IPS DF 19.7 (cell line): Measurements from ENCODE around the gene CRHR2.
"Not testable (repeated sequence)": the region's sequence is repeated elsewhere in the genome, so short reads cannot be mapped to it uniquely, and the experiment has no call there.

ENCODE experiments used
- DNase-seq: peaks from one replicate; pipeline ENCODE4 v3.0.0-alpha.2; 2013; ENCODE audit warnings: low read depth, low spot score

CRHR2 gene

DNA sequence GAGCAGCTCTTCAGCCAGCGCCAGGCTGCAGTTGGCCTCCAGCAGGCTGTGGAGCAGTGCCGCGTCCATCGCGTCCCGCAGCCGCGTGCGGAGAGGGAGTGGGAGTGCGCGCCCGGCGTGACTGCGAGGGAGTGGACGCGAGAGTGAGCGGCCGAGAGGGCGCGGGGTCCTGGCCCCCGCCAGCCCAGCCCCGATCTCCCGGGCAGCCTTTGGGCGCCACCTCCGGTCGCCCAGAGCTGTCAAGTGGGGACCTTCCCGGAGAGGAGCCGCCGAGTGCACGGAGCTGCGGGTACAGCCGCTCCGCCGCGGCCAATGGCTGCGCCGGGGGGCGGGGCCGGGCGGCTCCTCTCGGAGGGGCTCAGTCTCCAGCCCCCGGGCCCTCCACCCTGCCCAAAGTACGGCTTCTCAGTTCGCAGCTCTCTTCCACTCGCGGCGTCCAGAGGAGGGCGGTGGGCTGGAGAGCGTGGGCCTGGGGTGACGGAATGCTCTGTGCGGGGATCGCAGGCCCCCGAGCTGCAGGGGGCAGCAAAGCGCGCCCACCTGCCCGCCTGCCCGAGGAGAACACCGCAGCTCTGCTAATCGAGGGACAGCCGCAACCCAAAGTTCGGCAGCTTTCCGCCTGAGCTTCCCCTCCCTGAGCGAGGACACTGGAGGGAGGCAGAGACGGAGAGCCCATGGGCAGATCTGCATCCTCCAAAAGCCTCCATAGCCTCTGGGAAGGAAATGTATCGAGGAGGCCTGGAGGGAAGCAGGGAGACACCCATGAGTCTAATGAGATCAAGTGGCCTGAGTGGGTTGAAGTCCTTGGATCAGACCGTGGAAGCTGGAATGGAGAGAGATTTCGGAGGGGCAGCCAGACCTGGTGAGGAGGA, at the start of gene CRHR2:
TSS of gene CRHR2 (minus strand) at position 245 of the 872 bp plus-strand sequence. CDS start at position 69, 176 bp downstream.
- no peak for DNase-seq

DNA sequence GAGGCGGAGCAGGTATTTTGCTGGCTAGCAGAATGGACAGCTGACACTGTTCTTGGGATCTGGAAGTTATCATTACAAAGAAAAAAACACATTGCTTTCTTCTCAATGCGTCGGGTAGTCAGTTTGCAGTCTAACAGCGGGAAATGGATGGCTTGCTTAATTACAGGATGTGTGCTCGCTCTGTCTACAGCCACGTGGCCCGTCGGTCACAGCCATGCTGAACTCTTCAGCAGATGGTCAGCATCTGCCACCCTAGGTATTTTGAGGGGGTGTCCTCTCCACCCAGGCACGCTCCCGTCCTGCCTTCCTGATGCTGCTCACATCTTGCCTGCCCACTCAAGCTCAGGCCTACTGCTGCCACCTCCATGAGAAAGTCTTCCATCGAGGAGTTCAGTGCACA, 49.3 kb upstream of the CRHR2 start:
- DNase-seq: no peak

DNA sequence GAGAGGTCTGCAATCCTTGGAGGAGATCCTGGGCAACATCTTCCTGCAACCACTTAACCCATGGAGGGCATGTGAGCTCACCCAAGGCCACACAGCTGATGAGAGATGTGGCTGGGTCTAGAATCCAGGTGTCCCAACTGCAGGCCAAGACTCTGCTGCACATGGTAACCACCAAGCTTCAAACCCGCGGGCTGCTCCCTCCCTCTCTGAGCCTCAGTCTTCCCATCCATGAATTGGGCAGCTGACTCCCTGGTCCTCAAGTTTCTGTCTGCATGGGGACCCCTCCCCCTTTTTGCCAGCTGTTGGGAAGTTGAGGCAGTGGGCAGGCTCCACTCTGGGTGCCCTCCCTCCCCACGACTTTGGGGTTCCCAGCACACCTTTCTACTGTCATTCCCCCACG, 48.7 kb upstream of the CRHR2 start:
- DNase-seq: no peak

DNA sequence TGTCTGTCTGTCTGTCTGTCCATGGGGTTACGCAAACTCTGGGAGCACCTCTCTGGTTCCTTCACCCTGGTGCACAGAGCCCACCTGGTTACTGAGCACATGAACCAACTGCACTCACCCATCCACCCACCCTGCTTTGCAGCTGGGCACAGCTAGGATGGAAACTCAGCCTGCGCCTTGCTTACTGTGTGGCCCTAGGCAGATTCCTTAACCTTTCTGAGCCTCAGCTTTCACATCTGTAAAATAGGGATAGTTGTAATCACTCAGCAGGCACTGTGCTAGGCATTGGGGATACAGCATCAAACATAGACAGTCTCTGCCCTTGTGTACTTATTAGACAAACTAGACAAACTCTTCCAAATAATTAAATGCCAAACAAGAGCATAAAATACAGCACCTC, 47.8 kb upstream of the CRHR2 start:
- DNase-seq: no peak

DNA sequence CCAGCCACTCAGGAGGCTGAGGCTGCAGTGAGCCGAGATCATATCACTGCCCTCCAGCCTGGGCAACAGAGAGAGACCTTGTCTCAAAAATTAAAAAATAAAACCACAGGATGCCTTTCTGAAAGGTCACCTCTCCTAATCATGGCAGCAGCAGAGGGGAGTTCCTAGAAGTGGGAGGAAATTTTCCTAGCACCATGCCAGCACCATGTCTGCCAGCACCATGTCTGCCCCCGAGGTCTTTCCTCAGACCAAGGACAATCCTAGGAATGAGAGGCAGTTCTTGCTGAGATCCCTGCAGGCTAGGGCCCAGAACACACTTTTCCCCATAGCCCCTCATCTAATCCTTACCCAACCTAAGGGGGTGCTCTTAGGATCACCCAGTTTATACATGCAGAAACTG, 47.4 kb upstream of the CRHR2 start:
- no peak for DNase-seq

DNA sequence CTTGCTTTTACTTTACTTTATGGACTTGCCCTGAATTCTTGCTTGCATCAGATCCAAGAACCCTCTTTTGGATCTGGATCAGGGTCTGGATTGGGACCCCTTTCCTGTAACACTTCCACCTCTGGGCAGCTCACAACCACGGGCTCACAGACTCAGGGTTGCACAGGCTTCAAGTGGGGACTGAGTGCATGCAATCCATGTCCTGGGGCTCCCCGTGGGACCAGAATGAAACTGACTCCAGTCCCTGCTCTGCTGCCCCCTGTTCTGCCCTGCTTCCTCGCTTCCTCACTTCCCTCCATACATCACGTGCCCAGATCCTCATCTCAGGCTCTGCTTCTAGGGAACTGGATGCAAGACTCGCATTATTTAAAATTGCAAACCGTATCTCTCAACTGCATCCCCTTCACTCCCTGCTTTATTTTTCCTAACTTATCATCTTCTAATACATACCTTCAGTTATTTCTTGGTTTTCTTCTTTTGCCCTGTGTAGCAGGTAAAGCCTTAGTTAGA, 46.4 kb upstream of the CRHR2 start:
- no peak for DNase-seq

DNA sequence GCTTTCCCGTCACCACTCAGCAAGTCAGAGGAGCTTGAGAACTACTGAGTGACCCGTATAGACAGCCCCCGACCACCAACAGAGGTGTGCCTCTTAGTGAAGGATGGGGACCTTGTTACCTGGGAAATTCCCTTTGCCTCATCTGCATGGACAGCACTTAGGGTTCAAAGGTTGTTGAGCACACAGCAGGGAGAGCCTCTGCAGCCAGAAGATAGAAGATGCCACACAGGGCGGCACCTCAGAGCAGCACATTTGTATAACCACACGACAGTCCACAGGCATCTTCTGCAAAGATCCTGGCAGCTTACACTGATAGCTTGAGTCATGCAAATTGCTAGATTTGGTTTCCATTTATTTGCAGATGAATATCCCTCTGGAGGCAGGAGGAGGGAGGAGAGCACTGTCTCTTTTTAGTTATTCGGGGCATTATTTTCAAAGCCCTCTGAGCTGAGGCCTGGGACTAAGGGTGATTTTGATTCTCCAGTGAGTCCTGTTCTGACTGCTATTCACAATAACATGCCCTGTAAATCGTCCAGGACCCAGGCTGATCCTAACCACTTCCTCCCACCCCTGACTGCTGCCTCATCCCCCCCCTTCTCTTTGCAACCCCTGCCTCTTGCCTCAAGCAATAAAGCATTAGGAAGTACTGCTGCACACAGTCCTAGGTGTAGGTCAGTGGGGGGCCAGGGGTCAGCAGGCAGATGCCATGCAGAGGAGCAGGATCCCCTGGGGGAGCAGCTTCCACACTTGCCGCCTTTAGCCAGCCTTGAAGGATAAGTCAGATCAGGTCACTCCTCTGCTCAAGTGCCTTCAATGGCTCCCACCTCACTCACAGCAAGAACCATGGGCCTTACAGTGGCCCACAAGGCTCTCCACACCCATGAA, 45.0 kb upstream of the CRHR2 start:
- DNase-seq: no peak

DNA sequence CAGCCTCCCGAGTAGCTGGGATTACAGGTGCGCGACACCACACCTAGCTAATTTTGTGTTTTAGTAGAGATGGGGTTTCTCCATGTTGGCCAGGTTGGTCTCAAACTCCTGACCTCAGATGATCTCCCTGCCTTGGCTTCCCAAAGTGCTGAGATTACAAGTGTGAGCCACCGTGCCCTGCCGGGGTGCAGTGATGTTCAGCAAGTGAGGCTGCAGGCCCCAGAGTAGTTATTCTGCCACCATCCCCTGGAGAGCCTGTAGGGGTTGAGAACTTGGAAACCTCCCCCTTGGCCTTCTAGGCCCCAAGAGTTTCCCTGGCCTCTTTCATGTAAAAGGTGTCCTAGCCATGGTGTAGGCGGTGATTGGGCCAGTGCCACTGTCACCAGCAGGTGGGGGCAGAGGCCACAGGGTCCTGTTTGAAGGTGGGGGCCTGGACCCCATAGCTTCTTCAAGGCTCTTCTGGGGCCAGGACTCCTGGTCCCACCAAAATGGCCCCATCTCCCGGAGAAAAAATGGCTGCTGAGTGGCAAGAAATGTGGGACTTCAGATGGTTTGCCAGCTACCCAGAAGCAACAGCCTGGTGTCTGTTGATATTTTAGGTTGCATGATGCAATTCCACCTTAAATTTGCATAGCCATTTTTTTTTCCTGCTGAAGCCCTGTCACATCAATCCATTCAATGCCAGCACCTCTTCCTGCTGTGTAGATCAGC, 44.2 kb upstream of the CRHR2 start:
- no peak for DNase-seq

DNA sequence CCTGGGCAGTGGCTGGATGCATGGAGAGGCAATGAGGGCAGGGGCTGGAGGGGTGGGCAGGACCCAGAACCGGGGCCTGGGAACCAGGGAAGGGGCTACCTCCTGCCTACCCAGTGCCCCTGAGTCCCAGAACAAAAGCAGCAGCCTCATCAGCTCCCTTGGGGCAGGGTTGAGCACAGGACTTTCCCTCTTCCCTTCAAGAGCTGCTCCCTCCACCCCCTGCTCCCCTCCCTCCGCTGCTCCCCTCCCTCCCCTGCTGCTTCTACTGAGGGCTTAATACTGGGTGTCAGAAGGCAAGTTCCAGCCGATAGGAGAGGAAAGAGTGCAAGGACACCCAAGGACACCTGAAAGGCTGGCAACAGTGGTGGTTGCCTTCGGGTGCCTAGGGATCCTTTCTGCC, 41.5 kb upstream of the CRHR2 start:
- no peak for DNase-seq

DNA sequence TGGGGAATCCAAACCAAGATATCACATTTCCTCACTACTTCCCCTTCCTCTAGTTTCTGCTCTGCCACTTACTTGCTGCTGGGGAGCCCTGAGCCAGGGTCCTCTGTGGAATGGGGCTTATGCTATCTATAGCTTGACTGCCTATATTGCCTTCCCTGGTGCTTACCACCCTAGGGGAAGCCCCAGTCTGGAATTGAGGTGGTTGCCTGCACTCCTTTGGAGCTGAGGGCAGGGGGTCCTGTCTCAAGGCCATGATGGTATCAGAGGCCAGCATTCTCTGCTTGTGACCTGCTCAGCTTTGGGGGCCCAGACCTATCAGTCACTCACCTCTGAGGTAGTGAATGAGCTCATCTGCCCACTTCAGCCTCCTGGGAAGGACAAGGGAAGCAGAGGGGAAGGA, 40.4 kb upstream of the CRHR2 start:
- DNase-seq: no peak

GRCh38 chr7:30722187-30722586, 39.9 kb upstream of the CRHR2 start:
- no peak for DNase-seq

DNA sequence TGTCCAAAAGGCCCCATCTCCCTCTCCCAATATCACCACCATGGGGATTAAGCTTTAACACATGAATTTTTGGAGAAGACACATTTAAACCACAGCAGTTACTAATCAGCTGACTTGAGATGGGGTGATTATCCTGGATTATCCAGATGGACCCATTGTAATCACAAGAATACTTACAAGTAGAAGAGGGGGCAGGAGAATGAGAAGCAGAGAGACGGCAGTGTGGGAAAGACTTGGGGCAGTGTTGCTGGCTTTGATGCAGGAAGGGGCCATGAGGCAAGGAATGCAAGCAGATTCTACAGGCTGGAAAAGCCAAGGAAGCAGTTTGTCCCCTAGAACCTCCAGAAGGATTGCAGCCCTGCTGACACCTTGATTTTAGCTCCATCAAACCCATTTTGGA, 39.0 kb upstream of the CRHR2 start:
- DNase-seq: no peak

DNA sequence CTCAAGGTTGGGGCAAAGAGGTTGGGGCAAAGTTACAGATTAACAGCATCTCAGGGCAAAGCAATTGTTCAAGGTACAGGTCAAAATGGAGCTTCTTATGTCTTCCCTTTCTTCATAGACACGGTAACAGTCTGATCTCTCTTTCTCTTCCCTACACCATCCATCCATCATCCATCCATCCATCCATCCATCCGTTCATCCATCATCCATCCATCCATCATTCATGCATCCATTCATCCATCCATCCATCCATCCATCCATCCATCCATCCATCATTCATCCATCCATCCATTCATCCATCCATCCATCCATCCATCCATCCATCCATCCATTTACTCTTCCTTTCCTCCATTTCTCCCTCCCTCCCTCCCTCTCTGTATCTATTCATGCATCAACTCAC, 37.2 kb upstream of the CRHR2 start:
- not testable (repeated sequence) for DNase-seq

DNA sequence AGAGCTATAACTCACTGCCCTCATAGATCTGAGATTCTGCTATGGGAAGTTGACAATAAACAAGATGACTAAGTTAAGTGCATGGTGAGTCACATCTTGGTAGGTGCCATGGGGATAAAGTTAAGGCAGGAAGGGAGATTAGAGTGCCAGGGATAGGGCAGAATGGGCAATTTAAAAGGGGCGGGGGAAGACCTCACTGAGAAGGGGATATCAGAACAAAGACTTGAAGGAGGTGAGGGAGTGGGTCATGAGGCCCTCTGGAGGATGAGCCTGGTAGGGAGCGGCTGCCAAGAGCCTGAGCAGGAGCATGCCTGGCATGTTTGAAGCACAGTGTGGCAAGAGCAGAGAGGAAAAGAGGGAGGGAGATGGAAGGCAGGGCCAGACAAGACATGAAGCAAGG, 34.9 kb upstream of the CRHR2 start:
- no peak for DNase-seq

GRCh38 chr7:30714129-30714528, 31.9 kb upstream of the CRHR2 start:
- no peak for DNase-seq

DNA sequence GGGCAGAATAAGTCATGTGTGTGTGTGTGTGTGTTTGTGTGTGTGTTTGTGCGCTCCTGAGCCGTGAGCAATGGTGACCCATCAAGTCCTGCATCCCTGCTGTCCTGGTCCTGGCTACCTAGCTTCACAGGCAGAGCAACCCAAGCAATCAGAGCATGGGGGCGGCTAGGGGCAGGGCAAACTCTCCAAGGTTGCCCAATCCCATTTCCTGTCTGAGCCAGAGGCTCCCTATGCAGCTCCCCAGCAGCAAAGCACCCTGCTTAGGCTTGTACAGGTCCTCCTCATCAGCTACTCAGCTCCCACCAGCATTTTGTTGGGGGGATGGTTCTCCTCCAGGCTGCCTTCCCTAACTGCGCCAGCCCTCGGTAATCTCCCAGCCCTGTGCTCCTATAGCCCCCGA, 31.1 kb upstream of the CRHR2 start:
- DNase-seq: no peak

DNA sequence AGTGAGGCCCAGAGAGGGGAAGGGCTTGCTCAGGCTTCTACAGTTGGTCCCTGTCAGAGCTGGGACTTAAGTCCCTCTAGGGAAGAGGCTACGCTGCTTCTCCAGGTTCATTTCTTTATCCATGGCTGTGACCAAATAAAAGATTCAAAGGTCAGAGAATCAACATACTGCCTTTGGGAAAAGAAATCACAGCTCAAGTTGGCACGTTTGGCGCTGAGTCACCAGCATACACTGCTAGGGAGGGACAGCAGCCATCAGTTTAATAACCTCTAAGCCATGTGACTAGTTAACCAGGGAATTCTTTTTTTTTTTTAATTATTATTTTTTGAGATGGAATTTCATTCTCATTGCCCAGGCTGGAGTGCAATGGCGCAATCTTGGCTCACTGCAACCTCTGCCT, 28.4 kb upstream of the CRHR2 start:
- DNase-seq: no peak

DNA sequence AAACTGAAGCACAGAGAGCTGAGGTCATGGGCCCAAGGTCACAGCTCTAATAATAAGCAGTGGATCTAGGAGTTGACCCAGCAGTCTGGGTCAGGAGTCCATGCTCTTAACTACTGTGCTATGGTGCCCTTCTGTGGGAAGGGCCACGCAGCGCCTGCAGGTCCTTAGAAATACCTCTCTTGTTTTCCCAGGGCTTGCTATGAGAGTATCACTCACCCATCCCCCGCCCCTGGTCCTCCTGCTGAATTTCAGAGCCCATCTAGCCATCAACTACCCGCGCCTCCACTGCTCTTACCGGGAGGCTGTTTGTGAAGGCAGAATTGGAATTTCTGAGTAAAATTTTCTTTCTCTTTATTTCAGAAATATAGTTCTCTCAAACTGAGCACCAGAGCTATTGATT, 27.3 kb upstream of the CRHR2 start:
- no peak for DNase-seq

DNA sequence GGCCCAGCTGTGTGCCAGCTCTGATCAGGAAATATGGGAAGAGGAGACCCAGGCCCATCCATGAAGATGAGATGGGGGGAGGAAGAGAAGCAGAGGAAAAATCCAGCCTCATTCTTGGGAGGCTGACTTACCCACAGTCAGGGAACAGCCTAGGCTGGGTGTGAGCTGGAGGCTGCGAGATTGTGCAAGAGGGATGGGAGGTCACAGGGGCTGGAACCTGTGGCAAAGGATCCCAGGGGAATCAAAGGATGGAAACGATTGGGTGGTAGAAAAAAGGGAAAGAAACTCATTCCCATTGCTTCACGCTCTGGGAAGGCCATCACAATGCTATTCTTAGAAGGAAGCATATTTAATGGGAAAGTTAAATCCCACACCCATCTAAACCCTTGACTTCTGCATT, 26.7 kb upstream of the CRHR2 start:
- no peak for DNase-seq

GRCh38 chr7:30708412-30708811, 26.2 kb upstream of the CRHR2 start:
- no peak for DNase-seq

DNA sequence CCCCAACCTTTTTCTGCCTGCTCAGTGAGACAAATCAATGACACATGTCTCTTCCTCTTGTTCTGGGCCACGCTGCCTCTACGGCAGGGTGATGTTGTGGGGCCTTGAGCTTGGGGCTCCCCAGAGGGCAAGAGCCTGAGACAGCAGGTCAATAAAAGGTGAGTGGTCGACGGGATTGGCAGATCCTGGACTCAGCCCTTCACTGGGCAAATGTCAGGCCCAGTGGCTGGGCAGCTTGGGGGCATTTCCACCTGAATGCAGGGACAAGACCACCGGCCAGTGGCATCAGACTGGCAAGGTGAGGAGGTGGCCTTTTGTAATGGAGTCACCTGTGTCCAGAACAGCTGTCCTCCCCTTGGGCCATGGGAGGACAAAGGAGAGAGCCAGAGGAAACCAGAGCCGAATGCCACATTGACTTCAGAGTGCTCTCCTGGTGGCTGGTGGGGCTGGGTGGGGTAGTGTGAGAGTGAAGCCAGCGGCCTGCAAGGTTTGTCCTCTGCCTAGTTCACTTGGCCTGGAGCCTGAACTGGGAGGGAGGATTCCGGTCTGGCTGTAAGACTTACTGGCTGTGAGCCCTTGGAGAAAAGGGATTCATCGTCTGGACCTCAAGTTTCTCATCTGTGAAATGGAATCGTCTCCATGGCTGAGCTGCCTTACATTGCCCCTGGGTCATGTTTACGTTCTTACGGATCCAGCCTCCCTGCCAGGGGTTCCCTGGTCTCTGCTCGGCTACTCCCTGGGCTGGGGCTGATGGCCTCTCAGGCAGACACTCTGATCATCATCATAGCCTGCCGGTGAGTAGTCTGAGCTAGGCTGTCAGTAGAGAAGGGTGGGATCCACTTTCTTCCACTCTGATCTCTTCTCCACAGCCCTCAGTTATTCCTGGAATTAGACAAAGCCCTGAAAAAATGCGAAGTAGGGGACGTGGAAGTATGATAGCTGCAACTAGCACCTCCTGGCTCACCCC, 25.4 kb upstream of the CRHR2 start:
- DNase-seq: no peak
